Right ventricle myocardium inferior (tissue), 1 donor: Measurements from ENCODE around the gene ADRA2C. TPM values are rescaled to one million over a fixed set of nuclear protein-coding genes. Genes with fewer than 3 reads are reported as not detected.

Experiments used
- ATAC-seq: fragments of 200-7000 bp; cut with Tn5 transposase; one replicate; pipeline ENCODE4 v1.9.1; 2020; ENCODE audit warnings: mild to moderate bottlenecking, moderate library complexity
- DNase-seq: peaks from one replicate; pipeline ENCODE4 v3.0.0; 2021; ENCODE audit errors: missing footprints
- intact Hi-C: fragments of 100-400 bp; cut with DNase I; formaldehyde crosslinking; loops from one replicate; pipeline ENCODE4 v1.11.0; 2022
- long read RNA-seq: library from polyadenylated mRNA; unstranded; transcript quantifications from one replicate; pipeline ENCODE4 v2.0.0, GENCODE V29; 2021
- total RNA-seq: library from RNA; stranded (reverse); fragmentation: NEBNext Ultra II Directional; extraction: Animal tissue kit (Norgen Biotek cat#: 25700); gene quantifications from one replicate; pipeline ENCODE4 v1.2.1, GENCODE V29; 2021
- donor health status: DM: no; HTN: yes; CAD: no; lungs with severe emphysema.

The ADRA2C gene
- total RNA-seq = 6.9 TPM
- long read RNA-seq, transcript ADRA2C-201 (1 exons, 2,129 nt) = major isoform, 11 of 11 reads
- long read RNA-seq, partial matches to known transcripts = 0 of 11 reads
- long read RNA-seq, other reads (novel, unspliced or antisense) = 0 of 11 reads

- ATAC-seq (no peak), DNase-seq (no peak)
- intact Hi-C loops = no loop called here
Measured at GRCh38 chr4:3766036-3766784, at the start of gene ADRA2C. ADRA2C (plus strand) TSS chr4:3766385; CDS start chr4:3766607, 222 bp downstream.

- DNase-seq = peak; percentile 32
- no peak for ATAC-seq
- intact Hi-C loops = no loop called here
Measured at GRCh38 chr4:3716631-3717235, 49.5 kb upstream of the ADRA2C start.

GRCh38 chr4:3717241-3717640, 48.9 kb upstream of the ADRA2C start:
- intact Hi-C loops = no loop called here
- ATAC-seq (no peak), DNase-seq (no peak)

GRCh38 chr4:3718462-3718861, 47.7 kb upstream of the ADRA2C start:
- intact Hi-C loops = no loop called here
- DNase-seq = no peak
- ATAC-seq = no peak

- ATAC-seq (no peak), DNase-seq (peak; percentile 18)
- intact Hi-C loops = no loop called here
Measured at GRCh38 chr4:3719191-3719590, 47.0 kb upstream of the ADRA2C start.

GRCh38 chr4:3719836-3720235, 46.3 kb upstream of the ADRA2C start:
- DNase-seq = peak; percentile 27
- no peak for ATAC-seq
- intact Hi-C loops = no loop called here

- DNase-seq (no peak), ATAC-seq (no peak)
- intact Hi-C loops = no loop called here
Measured at GRCh38 chr4:3720466-3720865, 45.7 kb upstream of the ADRA2C start.

- ATAC-seq = no peak
- intact Hi-C loops = no loop called here
- peak; percentile 26 for DNase-seq
Measured at GRCh38 chr4:3721186-3721585, 45.0 kb upstream of the ADRA2C start.

GRCh38 chr4:3721627-3722026, 44.6 kb upstream of the ADRA2C start:
- ATAC-seq (no peak), DNase-seq (peak; percentile 59)
- intact Hi-C loops = no loop called here

GRCh38 chr4:3722446-3723231, 43.5 kb upstream of the ADRA2C start:
- no peak for ATAC-seq
- peak; percentile 35 for DNase-seq
- intact Hi-C loops = no loop called here

- DNase-seq = peak; percentile 9
- intact Hi-C loops = no loop called here
- ATAC-seq = no peak
Measured at GRCh38 chr4:3723232-3723642, 42.9 kb upstream of the ADRA2C start.

- DNase-seq = peak; percentile 1
- intact Hi-C loops = no loop called here
- ATAC-seq = no peak
Measured at GRCh38 chr4:3724319-3725231, 41.6 kb upstream of the ADRA2C start.

- intact Hi-C loops = no loop called here
- DNase-seq (peak; percentile 15), ATAC-seq (no peak)
Measured at GRCh38 chr4:3725936-3726870, 40.0 kb upstream of the ADRA2C start.

- peak; percentile 61 for DNase-seq
- no peak for ATAC-seq
- intact Hi-C loops = no loop called here
Measured at GRCh38 chr4:3727847-3728469, 38.2 kb upstream of the ADRA2C start.

- no peak for ATAC-seq
- intact Hi-C loops = no loop called here
- no peak for DNase-seq
Measured at GRCh38 chr4:3729188-3729881, 36.9 kb upstream of the ADRA2C start.

GRCh38 chr4:3729882-3730226, 36.3 kb upstream of the ADRA2C start:
- DNase-seq = peak; percentile 11
- ATAC-seq = no peak

More at GRCh38 chr4:3729882-3730226, 36.3 kb upstream of the ADRA2C start:
- intact Hi-C loops = no loop called here
